SK-N-SH treated with all-trans-retinoic acid at 6 μM for 48 hours (cell line): ENCODE data around the gene ADCK1.

ENCODE experiments used
- ATAC-seq: fragments of 200-7000 bp; cut with Tn5 transposase; 3 replicates; pipeline ENCODE4 v1.9.1; 2020; ENCODE audit warnings: mild to moderate bottlenecking, moderate library complexity
- ARNTL ChIP-seq: fragments of 450-650 bp; formaldehyde crosslinking; IDR thresholded peaks from 2 replicates; pipeline ENCODE4 v1.5.0; 2020; ENCODE audit warnings: low read depth, mild to moderate bottlenecking, moderate library complexity, borderline replicate concordance
- BACH2 ChIP-seq: fragments of 250-450 bp; sonication (Bioruptor Pico); IDR thresholded peaks from 2 replicates; pipeline ENCODE4 v1.9.0; 2021; ENCODE audit warnings: mild to moderate bottlenecking, borderline replicate concordance
- CSDC2 ChIP-seq: fragments of 250-450 bp; sonication (Bioruptor Pico); IDR thresholded peaks from 2 replicates; pipeline ENCODE4 v1.5.0; 2020; ENCODE audit warnings: mild to moderate bottlenecking, moderate library complexity
- ESRRG ChIP-seq: fragments of 250-450 bp; sonication (Bioruptor Pico); IDR thresholded peaks from 2 replicates; pipeline ENCODE4 v1.6.1; 2021; ENCODE audit warnings: mild to moderate bottlenecking
- GLIS3 ChIP-seq: fragments of 250-450 bp; sonication (Bioruptor Pico); IDR thresholded peaks from 2 replicates; pipeline ENCODE4 v1.5.0; 2020; ENCODE audit warnings: mild to moderate bottlenecking, moderate library complexity
- ISL1 ChIP-seq: fragments of 250-450 bp; sonication (Bioruptor Pico); IDR thresholded peaks from 2 replicates; pipeline ENCODE4 v2.1.2; 2022; ENCODE audit warnings: mild to moderate bottlenecking, moderate library complexity
- POU6F1 ChIP-seq: fragments of 250-450 bp; sonication (Bioruptor Pico); IDR thresholded peaks from 2 replicates; pipeline ENCODE4 v1.8.0; 2021; ENCODE audit warnings: low read depth, mild to moderate bottlenecking, moderate library complexity, borderline replicate concordance
- RARB ChIP-seq: fragments of 250-450 bp; sonication (Bioruptor Pico); IDR thresholded peaks from 2 replicates; pipeline ENCODE4 v1.8.0; 2021; ENCODE audit warnings: mild to moderate bottlenecking, moderate library complexity
- SNAI2 ChIP-seq: fragments of 250-450 bp; sonication (Bioruptor Pico); IDR thresholded peaks from 2 replicates; pipeline ENCODE4 v1.5.0; 2020; ENCODE audit warnings: mild to moderate bottlenecking, moderate library complexity
- TCF4 ChIP-seq: fragments of 250-450 bp; sonication (Bioruptor Pico); IDR thresholded peaks from 2 replicates; pipeline ENCODE4 v1.8.0; 2021; ENCODE audit warnings: mild to moderate bottlenecking, moderate library complexity, borderline replicate concordance
- TOX ChIP-seq: fragments of 250-450 bp; sonication (Bioruptor Pico); IDR thresholded peaks from 2 replicates; pipeline ENCODE4 v1.8.0; 2021; ENCODE audit warnings: mild to moderate bottlenecking, moderate library complexity, borderline replicate concordance
- TSHZ2 ChIP-seq: fragments of 250-450 bp; sonication (Bioruptor Pico); IDR thresholded peaks from 2 replicates; pipeline ENCODE4 v1.5.0; 2020; ENCODE audit warnings: mild to moderate bottlenecking, moderate library complexity
- ZC3H10 ChIP-seq: fragments of 250-450 bp; sonication (Bioruptor Pico); IDR thresholded peaks from 2 replicates; pipeline ENCODE4 v1.5.1; 2021; ENCODE audit warnings: mild to moderate bottlenecking, moderate library complexity
- ZFP3 ChIP-seq: fragments of 250-450 bp; sonication (Bioruptor Pico); IDR thresholded peaks from 2 replicates; pipeline ENCODE4 v1.5.0; 2020; ENCODE audit warnings: mild to moderate bottlenecking, moderate library complexity
- ZFP30 ChIP-seq: fragments of 450-650 bp; formaldehyde crosslinking; IDR thresholded peaks from 2 replicates; pipeline ENCODE4 v1.5.0; 2022; ENCODE audit warnings: mild to moderate bottlenecking, moderate library complexity
- ZNF565 ChIP-seq: fragments of 450-650 bp; formaldehyde crosslinking; conservative IDR thresholded peaks from 2 replicates; pipeline ENCODE4 v1.5.0; 2020; ENCODE audit warnings: low read depth, mild to moderate bottlenecking, moderate library complexity
- ZNF70 ChIP-seq: fragments of 450-650 bp; formaldehyde crosslinking; IDR thresholded peaks from 2 replicates; pipeline ENCODE4 v1.5.0; 2020; ENCODE audit warnings: mild to moderate bottlenecking, moderate library complexity
- ZNF8 ChIP-seq: fragments of 450-650 bp; formaldehyde crosslinking; IDR thresholded peaks from 2 replicates; pipeline ENCODE4 v1.5.0; 2020; ENCODE audit warnings: mild to moderate bottlenecking, moderate library complexity
- TF ChIP-seq, protein P1 (sequence below): fragments of 250-450 bp; sonication (Bioruptor Pico); IDR thresholded peaks from 2 replicates; pipeline ENCODE4 v1.5.1; 2021; ENCODE audit warnings: mild to moderate bottlenecking, moderate library complexity
- TF ChIP-seq, protein P2 (sequence below): fragments of 250-450 bp; sonication (Bioruptor Pico); IDR thresholded peaks from 2 replicates; pipeline ENCODE4 v1.8.0; 2020; ENCODE audit warnings: mild to moderate bottlenecking, moderate library complexity, borderline replicate concordance

The ADCK1 gene

GRCh38 chr14:77782202-77782601 is 17.7 kb upstream of the ADCK1 start:
- TF ChIP-seq POU6F1 (no peak), TOX (CRISPR knock-in tag) (no peak), ZFP3 (CRISPR knock-in tag) (no peak), ZNF70 (CRISPR knock-in tag) (no peak), ESRRG (no peak), TCF4 (CRISPR knock-in tag) (no peak), ARNTL (no peak), GLIS3 (CRISPR knock-in tag) (no peak)
- TF ChIP-seq, protein P1, sequence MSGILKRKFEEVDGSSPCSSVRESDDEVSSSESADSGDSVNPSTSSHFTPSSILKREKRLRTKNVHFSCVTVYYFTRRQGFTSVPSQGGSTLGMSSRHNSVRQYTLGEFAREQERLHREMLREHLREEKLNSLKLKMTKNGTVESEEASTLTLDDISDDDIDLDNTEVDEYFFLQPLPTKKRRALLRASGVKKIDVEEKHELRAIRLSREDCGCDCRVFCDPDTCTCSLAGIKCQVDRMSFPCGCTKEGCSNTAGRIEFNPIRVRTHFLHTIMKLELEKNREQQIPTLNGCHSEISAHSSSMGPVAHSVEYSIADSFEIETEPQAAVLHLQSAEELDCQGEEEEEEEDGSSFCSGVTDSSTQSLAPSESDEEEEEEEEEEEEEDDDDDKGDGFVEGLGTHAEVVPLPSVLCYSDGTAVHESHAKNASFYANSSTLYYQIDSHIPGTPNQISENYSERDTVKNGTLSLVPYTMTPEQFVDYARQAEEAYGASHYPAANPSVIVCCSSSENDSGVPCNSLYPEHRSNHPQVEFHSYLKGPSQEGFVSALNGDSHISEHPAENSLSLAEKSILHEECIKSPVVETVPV = no peak
- TF ChIP-seq, protein P2, sequence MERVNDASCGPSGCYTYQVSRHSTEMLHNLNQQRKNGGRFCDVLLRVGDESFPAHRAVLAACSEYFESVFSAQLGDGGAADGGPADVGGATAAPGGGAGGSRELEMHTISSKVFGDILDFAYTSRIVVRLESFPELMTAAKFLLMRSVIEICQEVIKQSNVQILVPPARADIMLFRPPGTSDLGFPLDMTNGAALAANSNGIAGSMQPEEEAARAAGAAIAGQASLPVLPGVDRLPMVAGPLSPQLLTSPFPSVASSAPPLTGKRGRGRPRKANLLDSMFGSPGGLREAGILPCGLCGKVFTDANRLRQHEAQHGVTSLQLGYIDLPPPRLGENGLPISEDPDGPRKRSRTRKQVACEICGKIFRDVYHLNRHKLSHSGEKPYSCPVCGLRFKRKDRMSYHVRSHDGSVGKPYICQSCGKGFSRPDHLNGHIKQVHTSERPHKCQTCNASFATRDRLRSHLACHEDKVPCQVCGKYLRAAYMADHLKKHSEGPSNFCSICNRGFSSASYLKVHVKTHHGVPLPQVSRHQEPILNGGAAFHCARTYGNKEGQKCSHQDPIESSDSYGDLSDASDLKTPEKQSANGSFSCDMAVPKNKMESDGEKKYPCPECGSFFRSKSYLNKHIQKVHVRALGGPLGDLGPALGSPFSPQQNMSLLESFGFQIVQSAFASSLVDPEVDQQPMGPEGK (CRISPR knock-in tag) = no peak
- no peak for ATAC-seq

GRCh38 chr14:77786148-77786547 is 13.8 kb upstream of the ADCK1 start:
- no peak for ATAC-seq
- TF ChIP-seq ZFP30 (CRISPR knock-in tag) = no peak
- TF ChIP-seq ZC3H10 (CRISPR knock-in tag) = no peak
- TF ChIP-seq ESRRG = no peak
- TF ChIP-seq TOX (CRISPR knock-in tag) = no peak
- TF ChIP-seq ISL1 (CRISPR knock-in tag) = no peak
- TF ChIP-seq CSDC2 = no peak
- TF ChIP-seq, all 23 proteins: peak for 0

- TF ChIP-seq ZC3H10 (CRISPR knock-in tag) (no peak), BACH2 (CRISPR knock-in tag) (no peak), ISL1 (CRISPR knock-in tag) (no peak), TOX (CRISPR knock-in tag) (no peak), SNAI2 (CRISPR knock-in tag) (no peak), ZNF565 (CRISPR knock-in tag) (no peak), ARNTL (no peak), ESRRG (no peak), ZNF8 (CRISPR knock-in tag) (no peak), POU6F1 (no peak), CSDC2 (no peak), TSHZ2 (CRISPR knock-in tag) (no peak), ZFP3 (CRISPR knock-in tag) (no peak), ZNF70 (CRISPR knock-in tag) (no peak), TCF4 (CRISPR knock-in tag) (no peak), RARB (no peak)
- TF ChIP-seq, protein P2 (CRISPR knock-in tag) = no peak
- TF ChIP-seq, protein P1 = no peak
- TF ChIP-seq, all 23 proteins: peak for 0
- no peak; the same call in 2 of the 3 replicates for ATAC-seq
Observed at GRCh38 chr14:77790566-77791224, 9.2 kb upstream of the ADCK1 start.
